ENCODE data around the gene TTF2. TPM values are rescaled to one million over a fixed set of nuclear protein-coding genes. Genes with fewer than 3 reads are reported as not detected.
"Not testable (repeated sequence)": the region's sequence is repeated elsewhere in the genome, so short reads cannot be mapped to it uniquely, and the experiment has no call there.

Gene TTF2
- polyA plus RNA-seq, 1 donor from 2014 or later, result 2.6 TPM

GRCh38 chr1:117098287-117098890 lies 38.3 kb downstream of the TTF2 start:
- H3K4me3 ChIP-seq (ENCODE audit: low read length), result no peak overlapping the region
- no peak overlapping the region for H3K9ac ChIP-seq (ENCODE audit: low read length)
- no peaks in the 10 kb centered on the region for H3K36me3 ChIP-seq (ENCODE audit: insufficient read depth, low read length)
- no peaks in the 10 kb centered on the region for H3K27me3 ChIP-seq (ENCODE audit: insufficient read depth, low read depth, low read length)
- H3K9me2 ChIP-seq (ENCODE audit: insufficient read depth, low read length), result no peaks in the 10 kb centered on the region
- no peaks in the 10 kb centered on the region for H3K79me2 ChIP-seq (replicated peaks; ENCODE audit: insufficient read depth, low read length)
- no peaks in the 10 kb centered on the region for H3K9me3 ChIP-seq (ENCODE audit: low read length)
- no peaks in the 10 kb centered on the region for H4K20me1 ChIP-seq (ENCODE audit: insufficient read depth)
- H3K27ac ChIP-seq (ENCODE audit: low read length), result no peak overlapping the region
- no peak overlapping the region for H2AFZ ChIP-seq (ENCODE audit: low read depth, low read length)
- no peak for TF ChIP-seq REST (IDR thresholded peaks at IDR 0.05; ENCODE audit: borderline replicate concordance)
- no peak for TF ChIP-seq POLR2AphosphoS5 (IDR thresholded peaks at IDR 0.05)
- TF ChIP-seq SMC3 (conservative IDR thresholded peaks at IDR 0.05; ENCODE audit: poor library complexity), result no peak
- no peak for TF ChIP-seq CTCF (IDR thresholded peaks at IDR 0.05; ENCODE audit: poor library complexity, severe bottlenecking)
- no peak for TF ChIP-seq EP300 (conservative IDR thresholded peaks at IDR 0.05; ENCODE audit: poor library complexity, severe bottlenecking)
- no peak for TF ChIP-seq EZH2 (IDR thresholded peaks at IDR 0.05; ENCODE audit: borderline replicate concordance, insufficient read depth, low read length, poor library complexity, severe bottlenecking)
- no peak for TF ChIP-seq MXI1 (conservative IDR thresholded peaks at IDR 0.05; ENCODE audit: poor library complexity, severe bottlenecking)
- TF ChIP-seq TAF1 (IDR thresholded peaks at IDR 0.05; ENCODE audit: low read depth), result no peak
- no peak for TF ChIP-seq RAD21 (conservative IDR thresholded peaks at IDR 0.05)
- H3K4me2 ChIP-seq (ENCODE audit: low read length), result no peak overlapping the region
- no peaks in the 10 kb centered on the region for H3F3A ChIP-seq (ENCODE audit: insufficient read depth, low read length, poor library complexity, severe bottlenecking)

- H4K20me1 ChIP-seq (ENCODE audit: insufficient read depth), result no peaks in the 10 kb centered on the region
- H3K9me3 ChIP-seq (ENCODE audit: low read length), result no peaks in the 10 kb centered on the region
- H3K4me3 ChIP-seq (ENCODE audit: low read length), result no peak overlapping the region
- no peak overlapping the region for H3K9ac ChIP-seq (ENCODE audit: low read length)
- no peak overlapping the region for H2AFZ ChIP-seq (ENCODE audit: low read depth, low read length)
- no peaks in the 10 kb centered on the region for H3K36me3 ChIP-seq (ENCODE audit: insufficient read depth, low read length)
- no peaks in the 10 kb centered on the region for H3K9me2 ChIP-seq (ENCODE audit: insufficient read depth, low read length)
- no peak overlapping the region for H3K4me2 ChIP-seq (ENCODE audit: low read length)
- no peak overlapping the region for H3K27ac ChIP-seq (ENCODE audit: low read length)
- no peak for TF ChIP-seq EZH2 (IDR thresholded peaks at IDR 0.05; ENCODE audit: borderline replicate concordance, insufficient read depth, low read length, poor library complexity, severe bottlenecking)
- TF ChIP-seq CTCF (IDR thresholded peaks at IDR 0.05; ENCODE audit: poor library complexity, severe bottlenecking), result no peak
- no peak for TF ChIP-seq POLR2AphosphoS5 (IDR thresholded peaks at IDR 0.05)
- no peak for TF ChIP-seq RAD21 (conservative IDR thresholded peaks at IDR 0.05)
- TF ChIP-seq MXI1 (conservative IDR thresholded peaks at IDR 0.05; ENCODE audit: poor library complexity, severe bottlenecking), result no peak
- no peak for TF ChIP-seq REST (IDR thresholded peaks at IDR 0.05; ENCODE audit: borderline replicate concordance)
- no peak for TF ChIP-seq TAF1 (IDR thresholded peaks at IDR 0.05; ENCODE audit: low read depth)
- no peak for TF ChIP-seq SMC3 (conservative IDR thresholded peaks at IDR 0.05; ENCODE audit: poor library complexity)
- TF ChIP-seq EP300 (conservative IDR thresholded peaks at IDR 0.05; ENCODE audit: poor library complexity, severe bottlenecking), result no peak
- H3K27me3 ChIP-seq (ENCODE audit: insufficient read depth, low read depth, low read length), result no peaks in the 10 kb centered on the region
- no peaks in the 10 kb centered on the region for H3K79me2 ChIP-seq (replicated peaks; ENCODE audit: insufficient read depth, low read length)
- no peaks in the 10 kb centered on the region for H3F3A ChIP-seq (ENCODE audit: insufficient read depth, low read length, poor library complexity, severe bottlenecking)
These were observed 41.2 kb downstream of the TTF2 start for GRCh38 chr1:117101334-117101733.

GRCh38 chr1:117101858-117102257 lies 41.7 kb downstream of the TTF2 start:
- H3K9me3 ChIP-seq (ENCODE audit: low read length); H3K36me3 ChIP-seq (ENCODE audit: insufficient read depth, low read length); H4K20me1 ChIP-seq (ENCODE audit: insufficient read depth); H3F3A ChIP-seq (ENCODE audit: insufficient read depth, low read length, poor library complexity, severe bottlenecking); H3K27me3 ChIP-seq (ENCODE audit: insufficient read depth, low read depth, low read length); H3K9me2 ChIP-seq (ENCODE audit: insufficient read depth, low read length); H3K79me2 ChIP-seq (replicated peaks; ENCODE audit: insufficient read depth, low read length); H3K4me3 ChIP-seq (ENCODE audit: low read length); H3K4me2 ChIP-seq (ENCODE audit: low read length); H3K9ac ChIP-seq (ENCODE audit: low read length); H2AFZ ChIP-seq (ENCODE audit: low read depth, low read length); H3K27ac ChIP-seq (ENCODE audit: low read length): not testable (repeated sequence)

All from neural cell (in vitro differentiated cells).